IPS DF 4.7 (cell line): ENCODE measurements around the gene IGFBP5.

Source experiments
- DNase-seq: peaks from one replicate; pipeline ENCODE4 v3.0.0-alpha.2; 2013; ENCODE audit warnings: low spot score; ENCODE audit errors: extremely low read depth

IGFBP5 gene

DNA sequence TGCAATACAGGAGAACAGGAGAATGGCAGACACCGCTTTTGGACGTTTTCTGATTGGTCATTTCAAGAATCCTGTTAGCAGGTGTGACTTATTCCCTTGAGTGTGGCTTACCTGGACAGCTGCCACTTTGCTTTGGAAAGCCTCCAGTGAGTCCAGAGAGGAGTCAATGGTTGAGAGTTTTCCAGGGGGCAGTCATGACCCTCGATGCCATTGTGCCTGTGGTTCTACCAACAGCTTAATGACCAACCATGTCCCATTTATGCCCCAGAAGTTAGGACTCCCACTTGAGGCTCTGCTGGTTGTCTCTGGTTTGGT lies 49.8 kb downstream of the IGFBP5 start:
- DNase-seq = no peak

DNA sequence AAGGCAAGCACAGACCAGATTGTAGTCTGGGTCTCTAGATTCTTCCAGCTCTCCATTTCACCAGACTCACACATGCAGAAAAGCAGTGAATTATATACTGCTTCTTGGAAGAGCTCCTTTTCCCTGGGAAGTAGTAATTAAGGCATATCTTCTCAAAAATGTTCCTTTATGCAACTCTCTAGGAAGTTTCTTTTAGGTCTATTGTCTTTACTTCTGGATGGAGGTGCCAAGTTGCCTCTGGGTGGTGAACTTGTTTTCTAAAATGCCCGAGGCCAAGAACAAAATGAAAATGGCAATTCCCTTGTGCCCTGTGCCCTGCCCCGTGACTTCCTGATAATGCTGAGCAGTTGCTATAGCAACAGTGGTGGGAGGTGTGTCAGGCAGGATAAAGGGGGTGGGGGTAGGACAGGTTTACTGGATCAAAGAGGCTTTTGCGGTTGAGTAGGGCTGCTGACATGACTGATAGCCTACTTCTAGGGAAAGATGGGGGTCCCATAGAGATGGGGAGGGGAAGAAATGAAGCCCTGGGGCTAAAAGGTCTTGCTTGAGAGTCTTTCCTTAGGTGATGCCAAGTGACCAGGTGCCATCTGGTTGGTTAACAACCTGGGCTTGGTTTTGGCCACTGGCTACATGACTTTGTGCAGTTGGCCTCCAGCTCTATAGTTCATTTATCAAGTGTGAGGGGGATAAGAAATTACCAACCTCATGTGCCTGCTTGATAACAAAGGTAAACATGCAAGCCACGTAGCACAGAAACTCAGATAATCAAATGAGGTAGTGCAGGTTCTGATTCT lies 50.3 kb downstream of the IGFBP5 start:
- no peak for DNase-seq

DNA sequence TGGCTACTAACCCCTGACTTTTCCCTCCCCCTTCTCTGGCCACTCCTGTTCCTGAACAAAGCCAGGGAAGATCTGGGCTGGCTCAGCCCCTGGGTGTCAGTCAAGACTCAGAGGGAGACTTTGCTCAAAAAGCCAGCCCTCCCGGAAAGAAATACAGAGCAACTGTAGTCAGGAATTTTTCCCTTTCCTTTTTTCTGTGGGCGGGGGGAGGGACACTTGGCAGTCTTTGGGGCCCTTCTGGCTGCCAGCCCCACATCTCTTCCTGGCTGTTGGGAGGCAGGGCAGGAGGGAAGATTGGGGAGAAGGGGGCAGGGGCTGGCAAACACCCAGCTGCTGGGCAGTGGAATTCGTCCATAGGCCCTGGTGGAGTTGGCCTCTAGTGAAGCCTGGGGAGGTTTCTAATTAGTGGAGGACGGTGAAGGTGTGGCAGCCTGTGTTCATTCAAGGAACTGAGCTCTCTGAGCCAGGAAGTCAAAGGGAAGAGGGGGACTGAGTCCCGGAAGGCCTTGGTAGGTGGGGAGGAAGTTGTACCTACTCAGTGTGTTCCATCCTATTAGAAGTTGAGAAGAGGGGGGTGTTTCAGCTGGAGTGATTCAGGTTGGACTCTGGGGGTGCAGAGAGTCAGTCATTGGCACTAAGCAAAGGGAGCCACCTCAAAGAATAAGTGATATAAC lies 51.2 kb downstream of the IGFBP5 start:
- no peak for DNase-seq

DNA sequence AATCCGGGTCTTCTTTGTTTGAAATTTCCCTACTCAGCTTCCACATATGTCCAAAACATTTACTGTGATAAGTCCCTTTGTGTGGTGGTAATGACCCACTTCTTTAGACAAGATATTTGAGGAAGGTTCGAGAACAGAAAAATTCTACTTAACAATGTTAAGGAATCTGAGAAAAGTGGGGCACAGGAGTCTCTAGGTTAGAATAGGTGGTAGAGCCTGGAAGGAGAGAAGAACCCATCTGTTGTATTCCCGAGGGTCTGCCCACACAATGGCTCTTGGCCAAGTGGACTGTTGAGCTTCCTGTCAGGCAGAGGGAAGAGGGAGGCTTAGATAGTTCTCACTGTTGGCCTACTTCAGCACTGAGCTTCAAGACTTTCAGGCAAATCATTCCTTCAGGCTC lies 57.9 kb downstream of the IGFBP5 start:
- no peak for DNase-seq

DNA sequence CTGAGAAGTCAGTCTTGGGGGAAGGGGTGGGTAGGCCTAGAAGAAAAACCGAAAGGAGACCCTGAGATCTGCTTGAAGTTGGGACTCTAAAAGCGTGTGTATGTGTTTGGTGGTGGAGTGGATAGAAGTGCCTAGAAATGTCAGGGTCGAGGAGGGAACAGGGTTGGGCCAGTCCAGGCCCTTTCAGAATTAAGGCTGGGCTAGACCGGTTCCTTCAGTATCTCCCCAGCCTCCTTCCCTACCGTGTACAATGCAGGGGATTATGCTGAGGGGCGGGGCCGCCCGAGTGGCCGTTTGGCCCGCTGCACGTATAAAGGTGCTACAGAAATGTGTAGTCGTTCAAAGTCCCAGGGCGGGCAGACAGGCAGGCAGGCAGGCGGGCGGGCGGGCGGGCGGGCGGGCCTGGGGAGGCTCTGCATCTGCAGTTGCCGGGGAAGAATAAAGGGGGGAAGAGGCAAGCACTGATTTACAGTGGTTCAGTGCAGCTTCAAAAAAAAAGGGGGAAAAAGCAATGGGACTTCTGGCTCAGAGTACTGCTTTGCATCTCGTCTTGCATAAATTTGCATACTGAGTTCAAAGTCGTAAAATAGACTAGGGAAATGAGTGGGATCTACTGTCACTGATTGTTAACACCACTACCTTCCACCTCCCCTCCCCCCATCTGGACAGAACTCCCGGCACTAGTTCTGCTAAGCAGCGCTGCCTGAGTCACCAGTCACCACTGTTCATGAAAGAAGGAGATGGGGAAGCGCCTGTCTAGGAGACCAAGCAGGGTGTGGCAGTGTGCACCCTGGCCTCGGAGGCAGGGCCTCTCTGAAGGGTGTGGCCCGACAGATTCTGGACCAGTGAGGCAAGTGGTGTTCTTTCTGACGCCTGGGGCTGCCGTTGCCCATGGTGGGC lies 58.5 kb downstream of the IGFBP5 start:
- no peak for DNase-seq

DNA sequence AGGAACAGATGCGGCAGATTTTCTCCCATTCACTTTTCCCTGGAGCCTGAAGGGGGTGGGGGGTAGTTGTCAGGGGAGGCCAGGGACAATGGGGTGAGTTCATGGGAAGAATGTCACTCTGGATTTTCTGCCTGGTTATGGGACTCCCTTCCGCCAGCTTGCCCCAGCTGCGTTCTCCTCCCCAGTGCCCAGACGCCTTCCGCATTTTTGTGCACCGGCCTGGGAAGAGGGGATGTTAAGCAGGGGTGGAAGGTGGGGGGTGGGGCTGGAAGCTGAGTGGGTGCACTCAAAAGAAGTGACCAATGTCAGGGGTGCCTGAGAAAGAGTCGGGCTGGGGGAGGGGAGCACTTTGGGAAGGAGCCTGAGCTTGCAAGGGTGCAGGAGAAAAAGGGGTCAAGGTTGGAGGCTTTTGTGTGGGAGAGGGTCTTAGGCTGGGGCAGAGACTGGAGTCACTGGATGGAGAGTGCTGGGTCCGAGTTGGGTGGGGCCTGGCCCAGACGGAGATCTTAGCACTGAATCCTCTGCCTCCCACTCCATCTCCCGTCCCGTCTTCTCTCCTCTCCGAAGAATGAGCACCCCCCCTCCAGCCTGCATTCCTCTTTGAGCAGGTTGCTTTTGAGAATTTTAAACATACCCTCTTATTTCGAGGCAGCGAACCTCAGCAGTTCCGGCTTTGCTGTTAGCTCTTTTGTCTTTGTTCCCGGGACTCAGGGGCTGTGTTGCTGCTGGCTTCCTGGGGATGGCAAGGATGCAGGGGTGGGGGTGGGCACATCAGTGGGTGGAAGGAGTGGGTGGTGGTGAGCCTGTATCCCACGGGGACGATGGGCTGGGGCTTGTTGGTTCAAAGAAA lies 59.4 kb downstream of the IGFBP5 start:
- DNase-seq = no peak

DNA sequence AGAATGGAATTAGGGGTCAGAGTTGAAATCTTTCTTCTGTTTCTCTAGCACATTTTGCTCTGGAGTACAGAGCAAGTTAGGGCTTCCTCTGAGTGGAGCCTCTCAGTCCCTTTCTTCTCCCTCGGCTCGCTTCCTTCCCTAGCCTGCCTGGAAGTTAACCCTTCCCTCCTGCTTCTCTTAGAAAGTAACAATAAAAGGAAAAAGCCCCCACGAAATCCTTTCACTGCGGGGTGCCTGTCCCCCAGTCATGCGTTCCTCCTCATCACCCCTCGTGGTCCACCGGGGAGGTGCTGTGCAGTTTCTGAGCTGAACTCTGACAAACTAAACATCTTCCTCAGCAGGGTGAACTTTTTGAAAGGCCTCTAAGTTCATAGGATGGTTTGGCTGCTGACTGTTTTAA lies 60.2 kb downstream of the IGFBP5 start:
- DNase-seq = no peak

DNA sequence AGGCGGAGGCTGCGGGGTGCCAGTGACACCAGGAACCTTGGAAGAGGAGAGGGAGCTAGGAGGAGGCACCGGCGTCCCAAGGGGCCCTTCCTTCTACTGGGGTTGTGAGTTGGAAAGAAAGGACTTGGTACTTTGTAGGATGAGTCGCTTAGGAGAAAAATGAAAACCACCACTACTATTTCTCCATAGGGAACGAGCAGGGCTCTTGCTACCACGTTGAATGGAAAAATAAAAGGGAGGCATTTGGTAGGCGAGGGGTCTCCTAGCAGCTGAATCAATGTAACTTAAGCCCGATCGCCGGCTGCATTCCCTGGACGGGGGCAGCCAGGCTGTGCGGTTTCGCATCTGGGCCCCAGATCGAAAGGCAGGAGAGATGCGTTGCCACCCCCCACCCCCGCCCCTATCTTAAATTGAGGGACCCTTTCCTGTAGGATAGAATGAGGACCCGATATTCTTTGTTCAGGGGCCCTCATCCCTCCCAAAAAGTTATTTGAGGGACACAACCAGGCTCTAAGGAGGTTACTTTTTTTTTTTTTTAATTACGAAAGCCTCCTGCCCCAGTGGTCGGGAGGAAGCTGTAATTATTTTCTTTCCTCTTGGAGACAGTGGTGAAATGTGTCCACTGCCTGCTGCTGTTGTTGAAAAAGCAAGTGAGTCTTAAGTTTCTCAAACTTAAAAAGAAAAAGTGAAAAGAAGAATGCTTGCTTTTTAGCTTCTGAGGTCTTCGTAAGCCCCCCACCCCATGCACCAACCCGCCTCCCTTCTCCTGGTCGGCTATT lies 60.8 kb downstream of the IGFBP5 start:
- DNase-seq = no peak

DNA sequence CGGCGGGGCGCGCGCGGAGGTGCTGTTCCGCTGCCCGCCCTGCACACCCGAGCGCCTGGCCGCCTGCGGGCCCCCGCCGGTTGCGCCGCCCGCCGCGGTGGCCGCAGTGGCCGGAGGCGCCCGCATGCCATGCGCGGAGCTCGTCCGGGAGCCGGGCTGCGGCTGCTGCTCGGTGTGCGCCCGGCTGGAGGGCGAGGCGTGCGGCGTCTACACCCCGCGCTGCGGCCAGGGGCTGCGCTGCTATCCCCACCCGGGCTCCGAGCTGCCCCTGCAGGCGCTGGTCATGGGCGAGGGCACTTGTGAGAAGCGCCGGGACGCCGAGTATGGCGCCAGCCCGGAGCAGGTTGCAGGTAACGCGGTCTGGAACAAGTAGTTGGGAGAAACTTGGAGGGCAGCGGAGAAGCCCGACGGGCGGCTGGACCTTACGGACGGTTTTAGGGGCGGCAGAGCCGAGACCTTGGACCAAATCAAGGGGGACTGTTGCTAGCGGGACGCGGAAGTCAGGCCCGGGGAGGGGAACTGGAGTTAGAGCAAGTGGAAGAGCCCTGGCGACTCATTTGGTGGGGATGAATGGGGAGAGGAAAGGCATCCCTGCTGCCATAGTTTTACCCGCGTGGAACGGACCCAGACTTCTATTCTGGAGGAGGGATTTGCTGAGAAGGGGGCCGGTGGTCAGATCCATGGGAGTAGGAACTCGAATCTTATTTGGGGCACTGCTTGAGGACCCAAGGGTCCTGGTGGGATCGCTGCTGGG lies 61.6 kb downstream of the IGFBP5 start:
- no peak for DNase-seq

DNA sequence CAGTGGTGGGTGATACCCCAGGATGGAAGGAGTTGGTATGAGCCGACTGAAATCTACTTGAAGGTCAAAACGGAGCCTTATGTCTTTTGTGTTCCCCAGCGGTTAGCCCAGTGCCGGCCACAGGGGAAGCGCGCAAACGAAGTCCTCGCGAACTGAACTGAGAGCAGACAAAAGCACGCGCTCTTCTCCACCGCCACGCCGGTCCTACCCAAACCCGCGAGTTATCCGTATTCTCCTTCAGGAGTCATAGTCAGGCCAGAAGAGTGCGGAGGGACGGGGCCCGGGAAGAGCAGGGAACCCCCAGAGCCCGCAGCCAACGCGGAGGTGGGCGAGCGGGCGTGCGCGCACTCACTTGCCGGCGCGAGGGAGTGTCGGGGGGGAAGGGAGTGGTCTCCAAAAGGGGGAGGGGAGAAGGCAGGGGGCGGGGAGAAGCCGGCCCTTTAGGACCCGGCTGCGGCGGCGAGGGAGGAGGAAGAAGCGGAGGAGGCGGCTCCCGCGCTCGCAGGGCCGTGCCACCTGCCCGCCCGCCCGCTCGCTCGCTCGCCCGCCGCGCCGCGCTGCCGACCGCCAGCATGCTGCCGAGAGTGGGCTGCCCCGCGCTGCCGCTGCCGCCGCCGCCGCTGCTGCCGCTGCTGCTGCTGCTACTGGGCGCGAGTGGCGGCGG lies 62.3 kb downstream of the IGFBP5 start, which contains the start of gene IGFBP2:
TSS of gene IGFBP2 (plus strand) at position 469 of the 664 bp plus-strand sequence. CDS start at position 573, 104 bp downstream.
- DNase-seq = no peak

DNA sequence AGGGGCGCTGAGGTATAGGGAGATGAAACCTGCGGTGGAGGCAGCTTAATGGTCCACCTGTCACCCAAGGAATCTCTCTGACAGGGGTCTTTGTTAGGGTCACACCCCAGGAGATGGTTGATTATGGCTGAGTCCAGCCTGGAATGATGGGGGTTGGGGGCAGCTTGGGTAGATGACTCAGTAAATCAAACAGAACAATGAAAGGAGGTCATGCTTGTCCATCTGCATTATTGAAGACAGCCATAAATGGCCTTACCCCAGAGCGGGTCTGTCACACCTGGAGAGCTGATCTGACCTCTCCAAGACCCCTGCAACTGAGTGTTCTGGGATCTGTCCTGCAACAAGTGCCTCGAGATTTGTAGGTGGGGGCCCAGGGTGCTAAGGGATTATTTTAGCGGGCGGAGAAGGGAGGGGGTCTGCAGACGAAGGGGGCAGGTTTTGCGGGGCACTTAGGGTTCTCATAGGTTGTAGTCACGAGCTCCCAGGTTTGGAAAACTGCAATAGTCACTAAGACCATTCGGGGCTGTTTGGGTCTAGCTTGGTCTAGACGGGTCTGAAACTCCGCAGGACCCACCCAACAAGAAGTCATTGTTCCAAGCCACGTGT lies 62.9 kb downstream of the IGFBP5 start:
- DNase-seq = no peak

DNA sequence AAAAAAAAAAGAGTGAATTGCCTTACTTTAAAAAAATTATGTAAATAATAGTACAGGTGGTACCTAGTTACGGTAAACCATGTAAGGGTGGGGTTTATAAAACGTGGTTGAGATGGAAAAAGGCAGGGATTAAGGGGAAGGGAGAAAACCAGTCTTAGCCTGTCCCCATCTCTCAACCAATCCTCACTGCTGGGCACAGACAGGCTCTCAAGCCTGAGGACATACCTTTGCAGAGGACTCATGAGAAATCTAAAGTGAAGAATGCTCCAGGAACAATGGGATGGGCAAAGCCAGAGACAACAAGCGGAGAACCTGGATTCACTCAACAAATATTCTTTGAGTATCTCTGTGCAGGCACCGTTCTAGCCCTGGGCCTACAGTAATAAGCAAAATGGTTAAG lies 65.6 kb downstream of the IGFBP5 start:
- no peak for DNase-seq

DNA sequence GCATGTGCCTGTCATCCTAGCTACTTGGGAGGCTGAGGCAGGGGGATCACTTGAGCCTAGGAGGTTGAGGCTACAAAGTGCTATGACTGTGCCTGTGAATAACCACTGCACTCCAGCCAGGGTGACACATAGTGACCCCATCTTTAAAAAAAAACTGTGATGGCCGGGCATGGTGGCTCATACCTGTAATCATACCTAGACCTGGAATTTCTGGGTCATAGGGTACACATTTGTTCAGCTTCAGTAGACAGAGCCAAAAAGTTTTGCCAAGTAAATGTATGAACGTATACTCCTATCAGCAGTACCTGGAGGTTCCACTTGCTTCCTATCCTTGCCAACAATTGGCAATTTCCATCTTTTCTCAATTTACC lies 68.5 kb downstream of the IGFBP5 start:
- no peak for DNase-seq

DNA sequence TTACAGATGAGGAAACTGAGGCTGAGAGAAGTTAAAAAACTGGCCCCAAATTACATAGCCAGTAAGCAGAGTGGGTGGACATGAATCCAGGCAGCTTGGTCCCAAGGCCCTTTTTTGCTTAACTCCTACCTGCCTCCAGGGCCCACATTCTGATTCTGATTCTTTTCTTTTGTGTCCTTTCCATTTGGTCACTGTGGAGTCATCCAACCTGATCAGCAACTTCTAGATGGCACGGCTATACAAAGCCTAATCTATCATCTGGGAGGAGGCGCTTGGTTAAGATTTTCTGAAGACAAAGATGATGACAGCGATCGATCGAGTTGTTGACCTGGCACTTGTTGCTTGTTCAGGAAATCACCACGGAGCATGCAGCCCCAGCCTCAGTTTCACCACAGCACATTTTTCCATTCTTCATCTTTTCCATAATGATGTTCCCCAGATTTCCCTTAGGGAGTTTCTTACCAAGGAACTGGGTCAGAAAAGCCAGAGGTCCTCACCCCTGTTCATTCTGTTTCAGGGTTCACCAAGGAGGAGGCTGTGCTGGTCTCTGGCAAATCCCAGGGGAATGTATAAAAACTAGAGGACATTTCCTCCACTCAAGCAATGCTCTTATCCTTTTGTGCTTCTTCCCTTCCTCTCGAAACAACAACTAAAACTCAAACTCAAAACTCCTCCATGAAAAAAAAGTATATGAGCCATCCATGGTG lies 69.0 kb downstream of the IGFBP5 start:
- no peak for DNase-seq

DNA sequence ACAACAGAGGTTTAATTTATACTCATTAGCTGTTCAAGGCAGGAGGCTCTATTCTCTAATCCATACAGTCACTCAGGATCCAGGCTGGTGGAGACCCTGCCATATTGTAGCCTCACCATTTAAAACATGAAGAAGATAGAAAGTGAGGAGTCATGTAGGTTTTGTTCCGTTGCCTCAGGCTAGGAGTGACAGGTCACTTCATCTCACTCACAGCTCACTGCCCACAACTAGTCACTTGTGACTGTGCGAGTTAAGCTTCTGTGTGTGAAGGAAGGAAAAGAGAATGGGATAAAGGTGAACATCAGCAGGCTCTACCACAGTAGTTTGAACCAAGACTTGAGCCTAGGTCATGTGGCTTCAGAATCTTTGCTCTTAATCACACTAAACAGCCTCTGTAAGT lies 71.1 kb downstream of the IGFBP5 start:
- DNase-seq = no peak

DNA sequence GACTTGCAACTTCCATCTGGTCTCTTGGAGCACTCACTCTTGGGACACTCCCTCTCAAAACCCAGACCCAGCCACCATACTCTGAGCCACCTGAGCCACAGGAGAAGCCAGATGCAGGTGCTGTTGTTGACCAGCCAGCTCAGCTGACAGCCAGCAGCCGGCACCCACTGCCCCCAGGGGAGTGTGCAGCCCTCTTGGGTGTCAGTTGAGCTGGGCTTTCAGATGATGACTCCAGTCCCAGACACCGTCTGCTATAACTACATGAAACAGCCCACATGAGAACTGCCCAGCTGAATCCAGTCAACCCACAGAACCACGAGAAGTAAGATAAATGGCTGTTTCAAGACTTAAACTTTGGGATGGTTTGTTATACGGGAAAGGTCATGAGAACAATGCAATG lies 72.8 kb downstream of the IGFBP5 start:
- DNase-seq = no peak
